ENCODE data around the gene FAM135A.

Gene FAM135A

GRCh38 chr6:70413114-70413991 is at the start of gene FAM135A:
TSS of gene FAM135A (plus strand) at chr6:70413508. CDS start at chr6:70428343, 14,835 bp downstream.
- peak; percentile 99 for DNase-seq (ENCODE audit: low spot score)

- DNase-seq (ENCODE audit: low spot score), result no peak
These were observed 49.4 kb upstream of the FAM135A start for GRCh38 chr6:70363741-70364493.

- DNase-seq (ENCODE audit: low spot score), result peak; percentile 82
These were observed 43.9 kb upstream of the FAM135A start for GRCh38 chr6:70369332-70369950.

GRCh38 chr6:70370496-70370895 is 42.8 kb upstream of the FAM135A start:
- DNase-seq (ENCODE audit: low spot score), result no peak

GRCh38 chr6:70371454-70372105 is 41.7 kb upstream of the FAM135A start:
- peak; percentile 79 for DNase-seq (ENCODE audit: low spot score)

GRCh38 chr6:70375166-70375565 is 38.1 kb upstream of the FAM135A start:
- peak; percentile 87 for DNase-seq (ENCODE audit: low spot score)

- peak; percentile 10 for DNase-seq (ENCODE audit: low spot score)
These were observed 37.4 kb upstream of the FAM135A start for GRCh38 chr6:70375882-70376281.

- no peak for DNase-seq (ENCODE audit: low spot score)
These were observed 36.7 kb upstream of the FAM135A start for GRCh38 chr6:70376628-70377027.

GRCh38 chr6:70377372-70377771 is 35.9 kb upstream of the FAM135A start:
- no peak for DNase-seq (ENCODE audit: low spot score)

- DNase-seq (ENCODE audit: low spot score), result peak; percentile 82
These were observed 33.8 kb upstream of the FAM135A start for GRCh38 chr6:70379473-70380013.

- DNase-seq (ENCODE audit: low spot score), result no peak
These were observed 33.1 kb upstream of the FAM135A start for GRCh38 chr6:70380252-70380651.

- DNase-seq (ENCODE audit: low spot score), result no peak
These were observed 32.4 kb upstream of the FAM135A start for GRCh38 chr6:70380771-70381416.

- no peak for DNase-seq (ENCODE audit: low spot score)
These were observed 31.9 kb upstream of the FAM135A start for GRCh38 chr6:70381417-70381782.

- no peak for DNase-seq (ENCODE audit: low spot score)
These were observed 27.4 kb upstream of the FAM135A start for GRCh38 chr6:70385901-70386300.

- no peak for DNase-seq (ENCODE audit: low spot score)
These were observed 24.5 kb upstream of the FAM135A start for GRCh38 chr6:70388814-70389213.

- no peak for DNase-seq (ENCODE audit: low spot score)
These were observed 24.0 kb upstream of the FAM135A start for GRCh38 chr6:70389261-70389660.

GRCh38 chr6:70390067-70390466 is 23.2 kb upstream of the FAM135A start:
- DNase-seq (ENCODE audit: low spot score), result no peak

- DNase-seq (ENCODE audit: low spot score), result no peak
These were observed 21.8 kb upstream of the FAM135A start for GRCh38 chr6:70391492-70391891.

- DNase-seq (ENCODE audit: low spot score), result no peak
These were observed 18.6 kb upstream of the FAM135A start for GRCh38 chr6:70394518-70395300.

GRCh38 chr6:70395301-70395672 is 18.0 kb upstream of the FAM135A start:
- no peak for DNase-seq (ENCODE audit: low spot score)

- DNase-seq (ENCODE audit: low spot score), result no peak
These were observed 17.1 kb upstream of the FAM135A start for GRCh38 chr6:70396163-70396562.
